ENCODE data around the gene OPA1. TPM values are rescaled to one million over a fixed set of nuclear protein-coding genes. Genes with fewer than 3 reads are reported as not detected.

OPA1 gene
- total RNA-seq, 1 donor from 2014 or later, result 61.6 TPM

DNA sequence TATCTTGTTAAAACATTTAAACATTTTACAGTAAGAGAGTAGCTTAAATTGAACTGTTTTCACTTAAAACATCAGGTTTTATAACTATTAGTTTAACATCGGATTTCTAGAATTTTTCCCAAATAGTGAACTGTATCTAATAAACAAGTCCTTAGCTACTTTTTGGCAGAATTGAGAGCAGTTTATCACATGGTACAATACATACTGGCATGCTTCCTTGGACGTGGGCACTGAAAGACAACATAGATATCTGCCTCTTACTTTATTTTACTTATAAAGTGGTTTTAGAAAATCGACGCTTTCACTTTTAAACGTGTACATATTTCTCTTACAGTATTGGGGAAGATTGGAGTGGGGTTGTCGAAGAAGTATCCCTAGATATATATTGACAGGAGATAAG, 52.8 kb downstream of the OPA1 start:
- no peak for DNase-seq (ENCODE audit: low spot score)

DNA sequence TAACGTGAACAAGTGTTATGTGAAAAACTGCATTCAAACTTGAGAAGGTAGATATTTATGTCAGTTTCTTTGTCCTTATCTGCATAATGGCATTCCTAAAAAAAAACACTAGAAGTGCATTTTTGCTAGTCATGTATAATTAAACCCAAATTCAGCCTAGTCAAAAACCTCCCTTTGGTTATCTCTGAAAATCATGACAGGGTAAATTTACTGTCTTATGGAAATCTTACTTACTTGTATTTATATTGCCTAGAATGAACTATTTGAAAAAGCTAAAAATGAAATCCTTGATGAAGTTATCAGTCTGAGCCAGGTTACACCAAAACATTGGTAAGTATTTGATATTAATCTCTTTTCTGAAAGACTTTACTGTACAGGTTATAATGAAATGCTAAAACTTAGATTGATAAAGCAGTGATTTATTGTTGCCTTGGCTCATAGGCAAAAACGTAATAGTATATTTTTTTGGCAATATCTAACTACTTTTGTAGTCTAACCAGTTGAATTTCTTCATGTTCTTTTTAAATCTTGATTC, 55.6 kb downstream of the OPA1 start:
- no peak for DNase-seq (ENCODE audit: low spot score)

GRCh38 chr3:193650585-193650984, 57.6 kb downstream of the OPA1 start:
- DNase-seq (ENCODE audit: low spot score), result no peak

GRCh38 chr3:193655831-193656433, 62.9 kb downstream of the OPA1 start:
- DNase-seq (ENCODE audit: low spot score), result no peak

DNA sequence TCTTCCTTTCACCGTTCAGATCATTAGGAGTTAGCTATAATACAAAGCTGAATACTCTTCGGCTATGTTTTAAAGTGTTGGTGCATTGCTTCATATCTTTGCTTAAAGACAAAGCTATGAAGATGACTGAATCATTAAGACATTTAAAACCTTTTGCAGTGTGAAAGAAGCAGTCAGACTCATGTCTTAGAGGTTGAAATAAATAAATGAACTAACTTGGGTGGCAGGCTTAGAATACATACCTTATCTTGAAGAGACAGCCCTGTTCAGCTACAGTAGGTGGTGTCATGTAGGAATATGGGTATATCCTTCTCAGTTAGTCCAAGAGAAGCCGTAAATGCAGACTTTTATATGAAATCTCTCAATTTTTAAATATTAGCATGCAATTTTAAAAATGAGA, 63.4 kb downstream of the OPA1 start:
- DNase-seq (ENCODE audit: low spot score), result no peak

- DNase-seq (ENCODE audit: low spot score), result no peak
Measured at GRCh38 chr3:193656878-193657282, 63.9 kb downstream of the OPA1 start.

GRCh38 chr3:193660171-193660570, 67.2 kb downstream of the OPA1 start:
- DNase-seq (ENCODE audit: low spot score), result no peak

DNA sequence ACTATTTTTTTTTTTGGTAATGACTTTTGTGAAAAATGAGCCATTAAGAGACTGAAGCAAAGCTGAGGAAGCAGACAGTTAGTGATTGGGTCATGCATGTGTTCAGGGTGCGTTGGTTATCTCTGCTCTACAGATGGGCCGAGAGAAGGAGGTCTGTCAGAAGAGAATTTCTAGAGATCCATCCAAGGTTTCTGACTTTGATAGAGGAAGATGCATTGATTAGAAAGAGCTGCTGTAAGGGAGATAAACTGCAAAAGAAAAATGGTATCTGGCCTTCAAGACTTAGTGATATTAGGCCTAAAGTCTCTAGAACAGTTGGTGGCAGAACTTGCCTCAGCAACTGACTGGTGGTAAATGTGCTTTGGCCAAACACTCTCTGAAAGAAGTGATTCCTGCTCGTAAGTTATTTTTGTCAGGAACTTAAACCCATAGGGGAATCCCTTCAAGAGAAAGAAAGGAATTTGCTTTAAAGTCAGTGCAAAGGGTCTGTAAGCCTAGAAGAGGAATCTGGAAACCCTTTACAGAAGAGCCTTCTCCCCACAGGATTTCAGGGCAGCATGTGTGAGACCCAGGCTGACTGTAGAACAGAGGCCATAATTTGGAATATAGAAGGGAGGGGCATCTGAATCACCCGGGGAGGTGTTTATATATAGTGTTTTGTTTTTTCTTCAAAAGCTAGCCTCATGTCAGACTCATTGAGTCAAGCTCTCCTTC, 67.8 kb downstream of the OPA1 start:
- no peak for DNase-seq (ENCODE audit: low spot score)

DNA sequence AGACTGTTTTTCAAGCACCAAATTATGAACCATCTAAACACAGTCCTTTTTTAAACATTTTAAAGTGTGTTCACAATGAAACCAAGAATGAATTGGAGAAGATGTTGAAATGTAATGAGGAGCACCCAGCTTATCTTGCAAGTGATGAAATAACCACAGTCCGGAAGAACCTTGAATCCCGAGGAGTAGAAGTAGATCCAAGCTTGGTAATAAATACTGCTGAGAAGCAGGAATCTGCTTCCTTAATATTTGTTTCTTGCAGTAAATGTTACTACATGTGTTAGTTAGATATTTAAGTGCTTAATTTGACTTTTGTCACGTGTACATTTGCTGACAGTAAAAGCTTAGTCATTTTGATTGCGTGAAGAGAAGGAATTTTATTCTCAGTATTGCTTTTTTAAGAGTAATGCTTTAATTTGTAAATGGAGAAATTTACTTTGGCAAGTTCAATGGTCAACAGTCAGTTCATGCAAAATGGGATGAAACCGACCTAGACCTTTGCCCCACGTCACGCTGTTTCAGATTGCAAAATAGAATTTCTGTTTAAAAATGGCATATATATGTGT, 69.8 kb downstream of the OPA1 start:
- peak; percentile 22 for DNase-seq (ENCODE audit: low spot score)

DNA sequence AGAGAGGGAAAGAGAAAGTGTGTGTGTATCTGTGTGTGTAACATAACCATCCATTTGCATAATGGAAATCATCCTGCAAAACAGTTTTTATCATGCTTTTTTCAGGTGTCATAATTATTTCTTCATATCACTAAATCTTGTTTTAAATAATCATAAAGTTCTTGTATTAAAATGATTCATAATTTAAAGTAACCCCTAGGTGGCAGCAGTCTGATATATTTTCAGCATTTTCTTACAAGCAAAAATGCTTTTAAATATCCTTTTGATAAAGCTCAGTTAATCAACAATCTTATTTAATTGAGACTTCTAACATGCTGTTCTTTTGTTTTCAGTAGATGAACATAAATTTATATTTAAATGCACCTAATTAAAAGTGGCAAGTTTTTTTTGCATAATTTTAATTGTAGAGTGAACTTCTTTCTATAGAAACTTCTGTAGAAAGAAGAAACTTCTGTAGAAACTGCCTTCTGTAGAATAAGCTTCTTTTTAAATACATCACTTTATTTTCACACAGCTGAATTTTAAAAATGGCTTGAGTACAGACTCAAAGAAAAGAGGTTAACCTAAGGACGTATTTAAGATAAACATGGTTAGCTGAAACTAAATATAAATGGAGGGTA, 72.5 kb downstream of the OPA1 start:
- peak; percentile 44 for DNase-seq (ENCODE audit: low spot score)

GRCh38 chr3:193673845-193674244, 80.8 kb downstream of the OPA1 start:
- DNase-seq (ENCODE audit: low spot score), result no peak

DNA sequence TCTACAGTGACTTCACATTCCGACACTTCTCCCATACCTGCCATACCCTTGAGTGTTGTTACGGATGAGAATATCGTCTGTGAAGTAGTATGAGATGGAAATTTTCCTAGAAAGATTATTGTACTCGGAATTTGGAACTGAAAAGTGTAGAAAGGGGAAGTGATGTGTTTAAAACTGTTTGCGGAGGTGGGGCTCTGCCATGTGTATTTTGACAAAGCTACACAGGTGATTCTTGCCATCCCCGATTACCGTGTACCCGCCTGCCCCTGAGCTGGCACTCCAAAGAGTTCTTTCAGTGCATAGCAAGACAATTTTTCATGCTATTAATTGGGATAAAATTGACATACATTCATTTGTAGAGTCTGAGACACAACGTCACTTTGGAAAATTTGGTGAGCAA, 81.7 kb downstream of the OPA1 start:
- no peak for DNase-seq (ENCODE audit: low spot score)

DNA sequence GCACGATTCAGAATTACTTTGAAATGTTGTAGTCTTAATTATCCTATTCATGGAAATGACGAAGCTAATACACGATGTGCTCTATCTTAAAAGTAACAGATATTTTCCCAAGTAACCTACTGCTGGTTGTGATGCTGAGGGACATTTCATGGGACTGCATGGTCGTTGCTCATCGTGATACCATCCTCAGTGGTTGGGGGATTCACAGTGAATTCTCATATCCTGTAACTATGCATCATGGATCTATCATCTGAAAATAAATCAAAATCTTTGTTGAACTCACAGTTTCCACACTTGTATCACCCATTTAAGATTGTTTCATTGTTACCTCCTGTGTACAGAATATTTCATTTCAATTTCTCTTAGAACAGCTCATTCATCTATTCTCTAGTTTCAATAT, 84.7 kb downstream of the OPA1 start:
- no peak for DNase-seq (ENCODE audit: low spot score)

- no peak for DNase-seq (ENCODE audit: low spot score)
Measured at GRCh38 chr3:193680220-193680619, 87.2 kb downstream of the OPA1 start.

GRCh38 chr3:193681631-193682030, 88.6 kb downstream of the OPA1 start:
- no peak for DNase-seq (ENCODE audit: low spot score)

DNA sequence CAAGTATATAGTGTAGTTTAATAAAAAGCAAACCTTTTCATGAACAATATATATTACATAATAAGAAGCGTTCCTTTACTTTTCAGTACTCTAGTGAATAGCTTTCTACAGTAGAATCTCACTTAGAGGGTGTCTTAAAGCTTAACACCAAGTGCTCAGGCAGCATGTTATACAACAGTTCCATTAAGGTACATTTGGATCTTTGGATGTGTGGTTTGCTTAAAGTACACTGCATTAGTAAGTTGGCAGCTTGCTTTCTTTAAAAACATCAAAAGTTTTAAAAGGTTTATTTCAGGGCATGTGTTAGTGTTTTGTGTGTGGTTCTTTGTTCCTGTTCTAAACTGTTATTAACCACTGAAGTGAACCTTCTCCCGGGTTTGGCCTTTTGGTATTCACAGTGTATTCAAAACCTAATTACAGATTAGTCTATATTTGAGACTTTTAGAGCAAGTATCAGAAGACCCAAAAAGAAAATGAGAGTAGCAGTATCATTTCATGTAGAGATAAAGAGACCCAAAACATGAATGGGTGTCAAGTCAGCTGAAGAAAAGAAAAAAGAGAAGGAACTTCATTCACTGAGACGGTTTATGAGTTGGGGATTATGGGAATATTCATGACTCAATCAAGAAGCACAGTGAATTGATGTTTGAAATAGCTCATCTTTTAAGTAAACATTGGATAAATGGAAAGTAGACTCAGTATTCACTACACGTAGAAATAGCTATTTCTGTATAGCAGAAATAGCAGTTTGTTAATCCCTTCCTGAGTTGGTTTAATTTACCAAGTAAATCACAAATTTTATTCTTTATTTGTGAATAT, 93.9 kb downstream of the OPA1 start:
- DNase-seq (ENCODE audit: low spot score), result no peak

DNA sequence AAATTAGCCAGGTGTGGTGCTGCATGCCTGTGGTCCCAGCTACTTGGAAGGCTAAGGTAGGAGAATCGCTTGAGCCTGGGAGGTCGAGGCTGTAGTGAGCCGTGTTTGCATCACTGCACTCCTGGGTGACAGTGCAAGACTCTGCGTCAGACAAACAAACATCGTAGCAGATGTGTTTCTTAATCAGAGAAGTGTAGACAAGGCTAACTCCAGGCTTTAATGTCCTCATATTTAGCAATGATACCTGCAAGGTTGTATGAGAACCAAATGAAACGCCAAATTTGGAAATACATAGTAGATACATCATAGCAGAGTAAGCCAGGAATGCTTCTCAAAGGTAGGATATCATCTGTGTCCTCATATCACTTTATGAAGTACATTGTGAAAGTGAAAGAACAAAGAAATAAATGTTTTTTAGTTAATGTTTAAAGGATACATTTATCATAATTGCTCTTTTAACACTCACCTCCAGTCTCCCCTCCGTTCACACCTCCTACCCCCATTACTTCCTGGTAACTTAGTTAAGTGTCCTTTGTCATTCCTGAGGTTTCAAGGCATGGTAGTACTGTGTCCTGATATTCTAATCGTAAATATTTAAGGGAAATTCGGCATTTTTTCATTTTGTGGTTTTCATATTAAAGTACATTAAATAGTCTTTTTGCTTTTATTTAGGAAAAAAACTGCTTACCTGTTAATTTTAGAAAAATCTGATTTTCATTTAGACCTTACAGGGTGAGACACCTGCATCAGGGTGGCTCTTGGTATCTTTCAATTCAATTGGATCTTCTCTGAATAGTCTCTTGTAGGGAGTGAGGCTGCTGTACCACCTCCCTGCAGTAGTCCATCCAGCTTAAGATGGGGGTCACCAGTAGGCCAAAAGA, 96.1 kb downstream of the OPA1 start:
- no peak for DNase-seq (ENCODE audit: low spot score)

- DNase-seq (ENCODE audit: low spot score), result no peak
Measured at GRCh38 chr3:193693774-193694173, 100.8 kb downstream of the OPA1 start.

- DNase-seq (ENCODE audit: low spot score), result no peak
Measured at GRCh38 chr3:193701953-193702635, 109.1 kb downstream of the OPA1 start.

DNA sequence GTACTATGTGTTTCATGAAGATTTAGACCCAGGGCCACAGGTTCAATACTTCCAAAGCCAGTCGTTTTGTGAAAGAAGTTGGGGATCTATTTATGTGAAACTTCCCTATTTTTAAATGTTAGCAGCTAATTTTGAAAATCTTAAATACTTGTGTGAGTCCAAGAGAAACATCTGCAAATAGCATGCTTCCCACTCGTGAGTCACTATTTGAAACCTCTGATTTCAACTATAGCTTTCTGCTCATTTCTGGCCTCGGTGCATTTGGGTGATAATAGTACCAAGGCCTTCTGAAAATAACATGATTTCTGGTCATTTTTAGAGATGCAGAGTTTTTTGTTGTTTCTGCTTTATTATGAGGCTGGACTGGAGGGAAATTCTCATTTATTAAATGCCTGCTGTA, 110.0 kb downstream of the OPA1 start:
- no peak for DNase-seq (ENCODE audit: low spot score)

All from umbilical cord (tissue), 2 donors.